Measurements from ENCODE around the gene CA12.

CA12 gene

GRCh38 chr15:63381301-63382204 lies at the start of gene CA12:
CA12 (minus strand) TSS chr15:63381846; CDS start chr15:63381720, 126 bp downstream.
- H3K9me3 ChIP-seq (ENCODE audit: insufficient read depth, low read depth, low read length), result no peaks in the 10 kb centered on the region
- H3F3A ChIP-seq (ENCODE audit: low read depth), result no peaks in the 10 kb centered on the region
- TF ChIP-seq CTCF (conservative IDR thresholded peaks at IDR 0.05; ENCODE audit: low read length), result no peak
- TF ChIP-seq EZH2phosphoT487 (IDR thresholded peaks at IDR 0.05; ENCODE audit: borderline replicate concordance), result no peak
- no peak within 1 kb of the TSS for H3K9ac ChIP-seq (ENCODE audit: low read depth, low read length, poor library complexity, severe bottlenecking)
- H4K20me1 ChIP-seq (ENCODE audit: insufficient read depth, low read length, poor library complexity, severe bottlenecking), result no peaks in the 10 kb centered on the region
- H3K9me2 ChIP-seq (replicated peaks; ENCODE audit: low read depth, low read length), result no peaks in the 10 kb centered on the region
- H3K4me3 ChIP-seq (ENCODE audit: low read length, poor library complexity, severe bottlenecking), result no peak within 1 kb of the TSS
- H2AFZ ChIP-seq (ENCODE audit: low read length), result 0 out of 2 replicates have a peak within 1 kb of the TSS, but pooled peaks have one; percentile 3
- H3K36me3 ChIP-seq (ENCODE audit: insufficient read depth, low read length), result no peaks in the 10 kb centered on the region
- no peaks in the 10 kb centered on the region for H3K4me1 ChIP-seq (ENCODE audit: insufficient read depth, low read length, poor library complexity, severe bottlenecking)
- no peaks in the 10 kb centered on the region for H3K27me3 ChIP-seq (ENCODE audit: insufficient read depth, low read length, poor library complexity, severe bottlenecking)
- no peaks in the 10 kb centered on the region for H3K79me2 ChIP-seq (ENCODE audit: insufficient read depth, low read length)
- H3K4me2 ChIP-seq (ENCODE audit: low read depth, low read length, poor library complexity, severe bottlenecking), result no peak within 1 kb of the TSS

- Histone ChIP-seq H3K36me3 (ENCODE audit: insufficient read depth, low read length) (no peaks in the 10 kb centered on the region), H3K9me2 (replicated peaks; ENCODE audit: low read depth, low read length) (no peaks in the 10 kb centered on the region), H3K4me3 (ENCODE audit: low read length, poor library complexity, severe bottlenecking) (no peak overlapping the region), H2AFZ (ENCODE audit: low read length) (no peak overlapping the region), H3K79me2 (ENCODE audit: insufficient read depth, low read length) (no peaks in the 10 kb centered on the region), H3K4me1 (ENCODE audit: insufficient read depth, low read length, poor library complexity, severe bottlenecking) (no peaks in the 10 kb centered on the region), H3K27me3 (ENCODE audit: insufficient read depth, low read length, poor library complexity, severe bottlenecking) (no peaks in the 10 kb centered on the region), H3F3A (ENCODE audit: low read depth) (no peaks in the 10 kb centered on the region), H4K20me1 (ENCODE audit: insufficient read depth, low read length, poor library complexity, severe bottlenecking) (no peaks in the 10 kb centered on the region), H3K9me3 (ENCODE audit: insufficient read depth, low read depth, low read length) (no peaks in the 10 kb centered on the region), H3K4me2 (ENCODE audit: low read depth, low read length, poor library complexity, severe bottlenecking) (no peak overlapping the region), H3K9ac (ENCODE audit: low read depth, low read length, poor library complexity, severe bottlenecking) (no peak overlapping the region)
- no peak for TF ChIP-seq CTCF (conservative IDR thresholded peaks at IDR 0.05; ENCODE audit: low read length)
- no peak for TF ChIP-seq EZH2phosphoT487 (IDR thresholded peaks at IDR 0.05; ENCODE audit: borderline replicate concordance)
Measured at GRCh38 chr15:63430766-63431451, 49.3 kb upstream of the CA12 start.

- H3K9me2 ChIP-seq (replicated peaks; ENCODE audit: low read depth, low read length), result no peaks in the 10 kb centered on the region
- TF ChIP-seq EZH2phosphoT487 (IDR thresholded peaks at IDR 0.05; ENCODE audit: borderline replicate concordance), result no peak
- TF ChIP-seq CTCF (conservative IDR thresholded peaks at IDR 0.05; ENCODE audit: low read length), result no peak
- H2AFZ ChIP-seq (ENCODE audit: low read length), result no peak overlapping the region
- no peak overlapping the region for H3K4me3 ChIP-seq (ENCODE audit: low read length, poor library complexity, severe bottlenecking)
- H3K4me1 ChIP-seq (ENCODE audit: insufficient read depth, low read length, poor library complexity, severe bottlenecking), result no peaks in the 10 kb centered on the region
- H3K9ac ChIP-seq (ENCODE audit: low read depth, low read length, poor library complexity, severe bottlenecking), result no peak overlapping the region
- H3K4me2 ChIP-seq (ENCODE audit: low read depth, low read length, poor library complexity, severe bottlenecking), result no peak overlapping the region
- no peaks in the 10 kb centered on the region for H4K20me1 ChIP-seq (ENCODE audit: insufficient read depth, low read length, poor library complexity, severe bottlenecking)
- H3K27me3 ChIP-seq (ENCODE audit: insufficient read depth, low read length, poor library complexity, severe bottlenecking), result no peaks in the 10 kb centered on the region
- H3F3A ChIP-seq (ENCODE audit: low read depth), result no peaks in the 10 kb centered on the region
- no peaks in the 10 kb centered on the region for H3K36me3 ChIP-seq (ENCODE audit: insufficient read depth, low read length)
- H3K9me3 ChIP-seq (ENCODE audit: insufficient read depth, low read depth, low read length), result no peaks in the 10 kb centered on the region
- H3K79me2 ChIP-seq (ENCODE audit: insufficient read depth, low read length), result no peaks in the 10 kb centered on the region
Measured at GRCh38 chr15:63426552-63426951, 44.9 kb upstream of the CA12 start.
